GM12878 (cell line): ENCODE results near the gene KCNA5. TPM values are rescaled to one million over a fixed set of nuclear protein-coding genes. Genes with fewer than 3 reads are reported as not detected.

Source experiments
- ATAC-seq: fragments of 200-7000 bp; cut with Tn5 transposase; 3 replicates; pipeline ENCODE4 v1.9.1; 2020; ENCODE audit warnings: mild to moderate bottlenecking, moderate library complexity
- BruUV-seq: library from RNA; stranded (reverse); fragments of 400-500 nt; replicated peaks from 2 replicates; lab custom pipeline; 2021; lab: Mats Ljungman, UMichigan
- CTCF ChIA-PET: fragments of 300-600 bp; sonication (Branson Sonifier 250); formaldehyde crosslinking; extraction: SDS; loops from one replicate; lab custom pipeline; 2021; ENCODE audit warnings: inconsistent platforms; lab: Yijun Ruan, JAX
- POLR2A ChIA-PET: fragments of 350-600 bp; formaldehyde crosslinking; extraction: SDS; loops from one replicate; lab custom pipeline; 2021; ENCODE audit warnings: inconsistent platforms; lab: Charles Lee
- RAD21 ChIA-PET: fragments of 300-600 bp; sonication (Branson Sonifier 250); formaldehyde crosslinking; loops from one replicate; lab custom pipeline; 2023; ENCODE audit warnings: antibody characterized with exemption; ENCODE audit not compliant: unreplicated experiment; lab: Charles Lee
- SMC1A ChIA-PET: fragments of 300-600 bp; sonication (Branson Sonifier 250); formaldehyde crosslinking; loops from one replicate; lab custom pipeline; 2023; ENCODE audit not compliant: unreplicated experiment, uncharacterized antibody; lab: Charles Lee
- DNase-seq: peaks from one replicate; pipeline ENCODE4 v3.0.0-alpha.2; 2011; ENCODE audit warnings: low read depth, low spot score
- FAIRE-seq: peaks from 3 replicates; lab custom pipeline; 2011; peaks lifted over from hg19 to GRCh38; lab: Jason Lieb, UNC
- H2AFZ ChIP-seq: 2 replicates; pipeline ENCODE4 v1.6.0; 2011; ENCODE audit warnings: low read depth, low read length, control low read depth; ENCODE audit not compliant: control insufficient read depth
- H3K27ac ChIP-seq: 2 replicates; pipeline ENCODE4 v1.5.1; 2011; ENCODE audit warnings: control low read depth; ENCODE audit not compliant: control insufficient read depth, insufficient read depth
- H3K27me3 ChIP-seq, 2 experiments: replicated peaks in 1 of 2; 2 replicates each; pipeline versions ENCODE4 v1.6.0 to v1.6.1; 2011; ENCODE audit warnings: low read length in 1 of 2; ENCODE audit not compliant: control insufficient read depth in 2 of 2, insufficient read depth in 2 of 2
- H3K36me3 ChIP-seq, 2 experiments: 2 replicates each; pipeline ENCODE4 v1.5.1; 2011; ENCODE audit warnings: low read length in 1 of 2; ENCODE audit not compliant: control insufficient read depth in 2 of 2, insufficient read depth in 2 of 2
- H3K4me1 ChIP-seq: 2 replicates; pipeline ENCODE4 v1.6.1; 2011; ENCODE audit warnings: mild to moderate bottlenecking, low read length, moderate library complexity, mixed read lengths; ENCODE audit not compliant: control insufficient read depth, insufficient read depth
- H3K4me2 ChIP-seq: 2 replicates; pipeline ENCODE4 v1.6.0; 2011; ENCODE audit warnings: control low read depth; ENCODE audit not compliant: control insufficient read depth, insufficient read depth
- H3K4me3 ChIP-seq: fragments of 200-600 bp; sonication (generic); 2 replicates; pipeline ENCODE4 v1.5.1; 2016
- H3K79me2 ChIP-seq: 2 replicates; pipeline ENCODE4 v1.6.0; 2011; ENCODE audit warnings: low read length; ENCODE audit not compliant: control insufficient read depth, insufficient read depth
- H3K9ac ChIP-seq: 2 replicates; pipeline ENCODE4 v1.8.0; 2011; ENCODE audit warnings: low read length, control low read depth, mixed read lengths; ENCODE audit not compliant: control insufficient read depth, insufficient read depth
- H3K9me3 ChIP-seq: replicated peaks from 3 replicates; pipeline ENCODE4 v1.5.1; 2011; ENCODE audit warnings: mild to moderate bottlenecking, low read length; ENCODE audit not compliant: control insufficient read depth, insufficient read depth
- H4K20me1 ChIP-seq: 2 replicates; pipeline ENCODE4 v1.6.0; 2011; ENCODE audit not compliant: control insufficient read depth, insufficient read depth
- CBX3 ChIP-seq: fragments of 200-600 bp; sonication (generic); IDR thresholded peaks from 2 replicates; pipeline ENCODE4 v1.6.1; 2016; ENCODE audit warnings: low read depth, borderline replicate concordance
- FOXK2 ChIP-seq: fragments of 450-650 bp; IDR thresholded peaks from 2 replicates; pipeline ENCODE4 v1.6.1; 2017; ENCODE audit warnings: mild to moderate bottlenecking, moderate library complexity
- KDM1A ChIP-seq: fragments of 200-600 bp; sonication (generic); IDR thresholded peaks from 2 replicates; pipeline ENCODE4 v1.6.1; 2016; ENCODE audit warnings: borderline replicate concordance
- NFYA ChIP-seq: IDR thresholded peaks from 2 replicates; pipeline ENCODE4 v1.6.1; 2011; ENCODE audit warnings: low read depth, mild to moderate bottlenecking, low read length, improper control_type of control experiment, borderline replicate concordance
- NR2F1 ChIP-seq: fragments of 450-650 bp; conservative IDR thresholded peaks from 2 replicates; pipeline ENCODE4 v1.6.1; 2017; ENCODE audit warnings: mild to moderate bottlenecking
- RAD21 ChIP-seq: IDR thresholded peaks from 2 replicates; pipeline ENCODE4 v1.6.1; 2011; ENCODE audit warnings: mild to moderate bottlenecking, low read depth, low read length, moderate library complexity; ENCODE audit not compliant: insufficient read depth
- SIX5 ChIP-seq: IDR thresholded peaks from 2 replicates; pipeline ENCODE4 v1.6.1; 2011; ENCODE audit warnings: mild to moderate bottlenecking, low read depth, low read length, moderate library complexity; ENCODE audit not compliant: severe bottlenecking
- SMAD1 ChIP-seq: fragments of 450-650 bp; IDR thresholded peaks from 2 replicates; pipeline ENCODE4 v1.6.1; 2018; ENCODE audit warnings: mild to moderate bottlenecking, low read depth; ENCODE audit not compliant: partially characterized antibody
- SMC3 ChIP-seq: IDR thresholded peaks from 2 replicates; pipeline ENCODE4 v1.6.1; 2011; ENCODE audit warnings: low read length, improper control_type of control experiment, borderline replicate concordance
- SRF ChIP-seq, 2 experiments: IDR thresholded peaks; 2 replicates each; pipeline ENCODE4 v1.6.1; 2011; ENCODE audit warnings: low read depth in 2 of 2, low read length in 2 of 2, mild to moderate bottlenecking in 1 of 2, moderate library complexity in 1 of 2
- ZBED1 ChIP-seq: IDR thresholded peaks from 2 replicates; pipeline ENCODE4 v1.6.1; 2016; ENCODE audit warnings: borderline replicate concordance
- ZNF24 ChIP-seq: fragments of 450-650 bp; IDR thresholded peaks from 2 replicates; pipeline ENCODE4 v1.6.1; 2017; ENCODE audit warnings: antibody characterized with exemption, mild to moderate bottlenecking
- ZSCAN29 ChIP-seq: fragments of 450-650 bp; IDR thresholded peaks from 2 replicates; pipeline ENCODE4 v1.6.1; 2017; ENCODE audit warnings: mild to moderate bottlenecking, moderate library complexity
- WGBS: methylation state at CpG from one replicate; pipeline ENCODE4 v1.1.6; 2016; ENCODE audit warnings: low lambda C conversion rate; ENCODE audit not compliant: insufficient replicate concordance, insufficient coverage; ENCODE audit errors: missing lambda C conversion rate; 5-methylcytosine and 5-hydroxymethylcytosine counted together
- in situ Hi-C: fragments of 300-500 bp; cut with MboI; formaldehyde crosslinking; loops from 9 replicates; pipeline ENCODE4 v1.14.3; 2018; ENCODE audit warnings: mixed read lengths
- intact Hi-C: fragments of 100-400 bp; cut with micrococcal nuclease; formaldehyde crosslinking; loops from one replicate; pipeline ENCODE4 v1.14.2; 2022; ENCODE audit not compliant: unreplicated experiment
- polyA plus RNA-seq, 11 experiments: library from polyadenylated mRNA; depleted of rRNA in 4 of 11; unstranded in 6 of 11; stranded (reverse) in 5 of 11; fragments of >200 nt; fragmentation: Nextera tagmentation in 4 of 11; fragmentation: Illumina TruSeq in 1 of 11; extraction: Ambion mirVana in 4 of 11; extraction: Trizol in 1 of 11; gene quantifications; 1 replicate in 1 of 11; 2 replicates in 10 of 11; pipeline versions ENCODE4 v1.2.1 to v1.2.3, GENCODE V29; 2011 to 2016; ENCODE audit warnings: inconsistent platforms in 2 of 11, missing spikeins in 2 of 11, low read depth in 1 of 11
- total RNA-seq, 4 experiments: library from RNA; depleted of rRNA in 3 of 4; stranded (reverse); fragments of >200 nt in 3 of 4; fragmentation: Illumina TruSeq in 1 of 4; extraction: Trizol in 1 of 4; gene quantifications; 2 replicates each; pipeline versions ENCODE4 v1.2.1 to v1.2.3, GENCODE V29; 2013 to 2021
- TF ChIP-seq, protein P1 (sequence below): fragments of 450-650 bp; IDR thresholded peaks from 2 replicates; pipeline ENCODE4 v1.6.1; 2016; ENCODE audit warnings: mild to moderate bottlenecking
- TF ChIP-seq, protein P2 (sequence below): IDR thresholded peaks from 2 replicates; pipeline ENCODE4 v1.6.1; 2011; ENCODE audit warnings: borderline replicate concordance, low read depth, mild to moderate bottlenecking, moderate library complexity, mixed read lengths, low read length; ENCODE audit not compliant: insufficient read depth; ENCODE audit errors: extremely low read length
- TF ChIP-seq, protein P3 (sequence below): fragments of 450-650 bp; IDR thresholded peaks from 2 replicates; pipeline ENCODE4 v1.6.1; 2016; ENCODE audit warnings: mild to moderate bottlenecking, moderate library complexity, borderline replicate concordance
- TF ChIP-seq, protein P4 (sequence below): fragments of 450-650 bp; IDR thresholded peaks from 2 replicates; pipeline ENCODE4 v1.6.1; 2017; ENCODE audit warnings: borderline replicate concordance

KCNA5 gene
- total and polyA plus RNA-seq, 10 of the 15 experiments (the other 5 are each of a cell fraction or from before 2014, with no cell fraction given): 0.11 to 0.56 (median 0.19) TPM; not detected in 4

DNA sequence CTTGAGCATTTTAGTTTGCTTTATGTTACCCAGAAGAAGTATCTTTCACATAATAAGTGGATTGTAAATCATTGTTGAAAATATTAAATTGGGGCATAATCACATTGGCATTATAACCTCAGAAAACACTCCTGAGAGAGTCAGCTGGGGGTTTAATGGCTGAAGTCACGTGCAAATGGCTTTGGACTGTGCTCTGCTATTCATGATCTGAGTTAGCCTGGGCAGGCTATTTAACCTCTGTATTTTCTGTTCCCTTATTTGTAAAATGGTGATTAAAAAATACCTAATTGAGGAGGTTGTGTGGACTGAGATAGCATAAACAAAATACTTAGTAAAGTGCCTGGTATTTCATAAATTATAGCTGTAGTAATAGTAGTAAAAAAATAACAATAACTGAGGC, 24.9 kb downstream of the KCNA5 start (continued):
- TF ChIP-seq SMAD1 (no peak), NFYA (no peak)
- TF ChIP-seq, protein P1, sequence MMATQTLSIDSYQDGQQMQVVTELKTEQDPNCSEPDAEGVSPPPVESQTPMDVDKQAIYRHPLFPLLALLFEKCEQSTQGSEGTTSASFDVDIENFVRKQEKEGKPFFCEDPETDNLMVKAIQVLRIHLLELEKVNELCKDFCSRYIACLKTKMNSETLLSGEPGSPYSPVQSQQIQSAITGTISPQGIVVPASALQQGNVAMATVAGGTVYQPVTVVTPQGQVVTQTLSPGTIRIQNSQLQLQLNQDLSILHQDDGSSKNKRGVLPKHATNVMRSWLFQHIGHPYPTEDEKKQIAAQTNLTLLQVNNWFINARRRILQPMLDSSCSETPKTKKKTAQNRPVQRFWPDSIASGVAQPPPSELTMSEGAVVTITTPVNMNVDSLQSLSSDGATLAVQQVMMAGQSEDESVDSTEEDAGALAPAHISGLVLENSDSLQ: no peak

DNA sequence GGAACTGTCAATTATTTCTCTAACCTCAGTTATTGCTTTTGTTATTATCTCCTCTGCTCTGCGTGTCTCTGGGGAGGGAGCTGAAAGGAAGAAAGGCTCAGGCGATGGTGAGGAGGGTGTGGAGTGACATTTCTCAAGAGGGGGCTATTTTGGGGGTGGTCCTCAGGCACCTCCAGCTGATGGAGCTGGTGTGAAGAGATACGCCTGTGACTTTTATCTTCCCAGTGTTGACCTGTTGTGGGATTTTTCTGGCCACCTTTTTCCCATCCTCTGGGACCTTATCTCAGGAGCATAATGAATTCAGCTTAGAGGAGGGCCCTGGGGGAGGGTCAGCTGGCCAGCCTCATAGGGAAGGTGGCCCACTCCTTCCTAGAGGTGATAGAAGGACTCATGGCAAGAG, 26.4 kb downstream of the KCNA5 start:
- SMC1A ChIA-PET: no interaction called here
- intact Hi-C loops (no loop called here), in situ Hi-C loops (no loop called here)
- Histone ChIP-seq H3K79me2 (no peaks in the 10 kb centered on the region), H3K36me3 (no peaks in the 10 kb centered on the region), H3K9me3 (no peaks in the 10 kb centered on the region), H3K4me2 (no peak overlapping the region), H2AFZ (no peak overlapping the region), H3K4me1 (no peaks in the 10 kb centered on the region), H3K27ac (no peak overlapping the region), H3K9ac (no peak overlapping the region), H3K4me3 (no peak overlapping the region), H3K27me3 (no peaks in the 10 kb centered on the region; a peak in 1 of 4 replicates), H4K20me1 (no peaks in the 10 kb centered on the region)
- DNase-seq (no peak), ATAC-seq (no peak), FAIRE-seq (no peak)
- 27% methylated on average over 3 of the region's 3 CpGs for WGBS
- no TSS peak for BruUV-seq
- POLR2A ChIA-PET: no interaction called here
- CTCF ChIA-PET: no interaction called here
- RAD21 ChIA-PET: no interaction called here
- TF ChIP-seq, protein P2, sequence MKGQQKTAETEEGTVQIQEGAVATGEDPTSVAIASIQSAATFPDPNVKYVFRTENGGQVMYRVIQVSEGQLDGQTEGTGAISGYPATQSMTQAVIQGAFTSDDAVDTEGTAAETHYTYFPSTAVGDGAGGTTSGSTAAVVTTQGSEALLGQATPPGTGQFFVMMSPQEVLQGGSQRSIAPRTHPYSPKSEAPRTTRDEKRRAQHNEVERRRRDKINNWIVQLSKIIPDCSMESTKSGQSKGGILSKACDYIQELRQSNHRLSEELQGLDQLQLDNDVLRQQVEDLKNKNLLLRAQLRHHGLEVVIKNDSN: no peak
- TF ChIP-seq KDM1A: no peak
- TF ChIP-seq SIX5: no peak
- TF ChIP-seq, protein P3, sequence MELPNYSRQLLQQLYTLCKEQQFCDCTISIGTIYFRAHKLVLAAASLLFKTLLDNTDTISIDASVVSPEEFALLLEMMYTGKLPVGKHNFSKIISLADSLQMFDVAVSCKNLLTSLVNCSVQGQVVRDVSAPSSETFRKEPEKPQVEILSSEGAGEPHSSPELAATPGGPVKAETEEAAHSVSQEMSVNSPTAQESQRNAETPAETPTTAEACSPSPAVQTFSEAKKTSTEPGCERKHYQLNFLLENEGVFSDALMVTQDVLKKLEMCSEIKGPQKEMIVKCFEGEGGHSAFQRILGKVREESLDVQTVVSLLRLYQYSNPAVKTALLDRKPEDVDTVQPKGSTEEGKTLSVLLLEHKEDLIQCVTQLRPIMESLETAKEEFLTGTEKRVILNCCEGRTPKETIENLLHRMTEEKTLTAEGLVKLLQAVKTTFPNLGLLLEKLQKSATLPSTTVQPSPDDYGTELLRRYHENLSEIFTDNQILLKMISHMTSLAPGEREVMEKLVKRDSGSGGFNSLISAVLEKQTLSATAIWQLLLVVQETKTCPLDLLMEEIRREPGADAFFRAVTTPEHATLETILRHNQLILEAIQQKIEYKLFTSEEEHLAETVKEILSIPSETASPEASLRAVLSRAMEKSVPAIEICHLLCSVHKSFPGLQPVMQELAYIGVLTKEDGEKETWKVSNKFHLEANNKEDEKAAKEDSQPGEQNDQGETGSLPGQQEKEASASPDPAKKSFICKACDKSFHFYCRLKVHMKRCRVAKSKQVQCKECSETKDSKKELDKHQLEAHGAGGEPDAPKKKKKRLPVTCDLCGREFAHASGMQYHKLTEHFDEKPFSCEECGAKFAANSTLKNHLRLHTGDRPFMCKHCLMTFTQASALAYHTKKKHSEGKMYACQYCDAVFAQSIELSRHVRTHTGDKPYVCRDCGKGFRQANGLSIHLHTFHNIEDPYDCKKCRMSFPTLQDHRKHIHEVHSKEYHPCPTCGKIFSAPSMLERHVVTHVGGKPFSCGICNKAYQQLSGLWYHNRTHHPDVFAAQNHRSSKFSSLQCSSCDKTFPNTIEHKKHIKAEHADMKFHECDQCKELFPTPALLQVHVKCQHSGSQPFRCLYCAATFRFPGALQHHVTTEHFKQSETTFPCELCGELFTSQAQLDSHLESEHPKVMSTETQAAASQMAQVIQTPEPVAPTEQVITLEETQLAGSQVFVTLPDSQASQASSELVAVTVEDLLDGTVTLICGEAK: no peak
- TF ChIP-seq, protein P4, sequence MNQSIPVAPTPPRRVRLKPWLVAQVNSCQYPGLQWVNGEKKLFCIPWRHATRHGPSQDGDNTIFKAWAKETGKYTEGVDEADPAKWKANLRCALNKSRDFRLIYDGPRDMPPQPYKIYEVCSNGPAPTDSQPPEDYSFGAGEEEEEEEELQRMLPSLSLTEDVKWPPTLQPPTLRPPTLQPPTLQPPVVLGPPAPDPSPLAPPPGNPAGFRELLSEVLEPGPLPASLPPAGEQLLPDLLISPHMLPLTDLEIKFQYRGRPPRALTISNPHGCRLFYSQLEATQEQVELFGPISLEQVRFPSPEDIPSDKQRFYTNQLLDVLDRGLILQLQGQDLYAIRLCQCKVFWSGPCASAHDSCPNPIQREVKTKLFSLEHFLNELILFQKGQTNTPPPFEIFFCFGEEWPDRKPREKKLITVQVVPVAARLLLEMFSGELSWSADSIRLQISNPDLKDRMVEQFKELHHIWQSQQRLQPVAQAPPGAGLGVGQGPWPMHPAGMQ: no peak
- no peak for TF ChIP-seq CBX3
- no peak for TF ChIP-seq NR2F1
- no peak for TF ChIP-seq ZNF24
- no peak for TF ChIP-seq ZSCAN29
- TF ChIP-seq FOXK2: no peak
- no peak for TF ChIP-seq SRF (IDR thresholded peaks at IDR 0.05; ENCODE audit: low read depth in 2 of 2, low read length in 2 of 2)
- TF ChIP-seq SMC3: no peak
- no peak for TF ChIP-seq RAD21
- TF ChIP-seq ZBED1: no peak
